ENCODE results near the gene BIN1. TPM values are rescaled to one million over a fixed set of nuclear protein-coding genes. Genes with fewer than 3 reads are reported as not detected.

BIN1 gene
- total RNA-seq, 2 donors from 2014 or later: 41.7 to 45.9 TPM

DNA sequence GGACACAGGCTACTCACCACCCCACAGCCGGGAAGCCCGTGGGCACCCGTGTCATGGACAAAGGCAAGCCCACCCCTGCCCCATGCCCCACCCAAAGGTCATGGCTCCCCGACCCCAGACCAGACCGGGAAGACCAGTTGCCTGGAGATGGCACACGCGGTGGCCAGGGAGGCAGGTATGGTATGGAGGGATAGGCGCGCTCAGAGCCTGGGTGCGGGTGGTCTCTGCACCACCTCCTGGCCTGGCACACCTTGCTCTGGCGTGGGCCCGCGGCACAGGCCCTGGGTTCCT is 51.2 kb downstream of the BIN1 start:
- Mint-ChIP-seq H3K4me3 (no peak overlapping the region), H3K27me3 (ENCODE audit: insufficient read depth) (no peaks in the 10 kb centered on the region), H3K27ac (no peak overlapping the region), H3K4me1 (no peaks in the 10 kb centered on the region), H3K9me3 (no peaks in the 10 kb centered on the region), H3K36me3 (ENCODE audit: low read depth) (peaks cover 7% of the 10 kb centered on the region)
- TF ChIP-seq, protein P1, sequence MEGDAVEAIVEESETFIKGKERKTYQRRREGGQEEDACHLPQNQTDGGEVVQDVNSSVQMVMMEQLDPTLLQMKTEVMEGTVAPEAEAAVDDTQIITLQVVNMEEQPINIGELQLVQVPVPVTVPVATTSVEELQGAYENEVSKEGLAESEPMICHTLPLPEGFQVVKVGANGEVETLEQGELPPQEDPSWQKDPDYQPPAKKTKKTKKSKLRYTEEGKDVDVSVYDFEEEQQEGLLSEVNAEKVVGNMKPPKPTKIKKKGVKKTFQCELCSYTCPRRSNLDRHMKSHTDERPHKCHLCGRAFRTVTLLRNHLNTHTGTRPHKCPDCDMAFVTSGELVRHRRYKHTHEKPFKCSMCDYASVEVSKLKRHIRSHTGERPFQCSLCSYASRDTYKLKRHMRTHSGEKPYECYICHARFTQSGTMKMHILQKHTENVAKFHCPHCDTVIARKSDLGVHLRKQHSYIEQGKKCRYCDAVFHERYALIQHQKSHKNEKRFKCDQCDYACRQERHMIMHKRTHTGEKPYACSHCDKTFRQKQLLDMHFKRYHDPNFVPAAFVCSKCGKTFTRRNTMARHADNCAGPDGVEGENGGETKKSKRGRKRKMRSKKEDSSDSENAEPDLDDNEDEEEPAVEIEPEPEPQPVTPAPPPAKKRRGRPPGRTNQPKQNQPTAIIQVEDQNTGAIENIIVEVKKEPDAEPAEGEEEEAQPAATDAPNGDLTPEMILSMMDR (conservative IDR thresholded peaks at IDR 0.05): no peak
- Histone ChIP-seq H3K9me3 (ENCODE audit: control insufficient read depth, low read length) (no peaks in the 10 kb centered on the region), H3K27me3 (ENCODE audit: control insufficient read depth, insufficient read depth, low read length, poor library complexity, severe bottlenecking) (no peaks in the 10 kb centered on the region), H3K4me3 (ENCODE audit: low read length) (no peak overlapping the region), H3K4me1 (ENCODE audit: control insufficient read depth, insufficient read depth, low read length) (no peaks in the 10 kb centered on the region), H3K27ac (ENCODE audit: low read depth, low read length) (no peak overlapping the region), H3K9ac (ENCODE audit: extremely low read depth, low read length, poor library complexity, severe bottlenecking) (no peak overlapping the region), H3K36me3 (ENCODE audit: control insufficient read depth, insufficient read depth, low read length) (no peaks in the 10 kb centered on the region)
- DNase-seq: no peak
- WGBS, 2 experiments (ENCODE audit: insufficient coverage in 1 of 2, insufficient read length in 1 of 2): 91 to 100% methylated on average over 3 to 13 of the region's 13 CpGs

DNA sequence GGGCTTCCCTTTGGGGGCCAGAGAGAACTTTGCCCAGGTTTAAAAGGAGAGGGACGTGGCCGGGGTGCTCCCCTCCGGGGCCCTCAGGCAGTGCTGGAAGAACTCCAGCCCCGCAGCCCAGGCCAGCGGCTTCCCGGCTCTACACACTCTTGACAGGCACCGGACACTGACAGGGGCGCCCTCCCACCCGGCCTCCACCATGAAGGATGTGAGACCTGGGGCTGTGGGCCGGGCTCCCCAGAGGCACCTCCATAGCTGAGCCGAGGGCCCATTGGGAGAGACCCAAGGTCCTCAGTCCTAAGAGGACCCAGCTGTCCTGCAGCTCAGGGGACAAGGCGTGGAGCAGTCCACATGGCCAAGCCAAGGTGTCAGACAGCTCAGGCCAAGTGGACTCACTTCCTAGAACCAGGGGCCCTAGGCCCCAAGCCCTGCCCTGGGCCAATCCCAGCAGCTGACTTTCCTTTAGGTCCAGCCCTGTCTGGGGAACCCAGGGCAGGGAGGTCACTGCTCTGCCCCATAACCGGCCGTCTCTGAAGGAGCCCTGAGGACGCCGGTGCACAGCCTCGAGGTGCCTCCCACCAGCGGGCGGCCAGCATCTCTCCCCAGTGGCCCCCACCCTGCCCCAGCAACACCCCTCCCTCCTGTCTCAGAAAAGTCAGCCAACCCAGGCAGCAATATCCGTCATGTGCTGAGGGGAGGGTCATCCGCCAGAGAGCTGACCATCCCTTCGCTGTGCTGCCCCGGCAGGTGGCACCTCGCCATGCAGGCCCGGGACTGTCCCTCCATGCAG is 51.8 kb downstream of the BIN1 start:
- no peaks in the 10 kb centered on the region for H3K27me3 ChIP-seq (ENCODE audit: control insufficient read depth, insufficient read depth, low read length, poor library complexity, severe bottlenecking)
- no peaks in the 10 kb centered on the region for H3K36me3 ChIP-seq (ENCODE audit: control insufficient read depth, insufficient read depth, low read length)
- no peaks in the 10 kb centered on the region for H3K9me3 Mint-ChIP-seq
- no peaks in the 10 kb centered on the region for H3K9me3 ChIP-seq (ENCODE audit: control insufficient read depth, low read length)
- H3K27ac ChIP-seq (ENCODE audit: low read depth, low read length): no peak overlapping the region
- no peak overlapping the region for H3K9ac ChIP-seq (ENCODE audit: extremely low read depth, low read length, poor library complexity, severe bottlenecking)
- no peak for DNase-seq
- no peak overlapping the region for H3K27ac Mint-ChIP-seq
- H3K4me3 ChIP-seq (ENCODE audit: low read length): no peak overlapping the region
- no peaks in the 10 kb centered on the region for H3K4me1 ChIP-seq (ENCODE audit: control insufficient read depth, insufficient read depth, low read length)
- H3K27me3 Mint-ChIP-seq (ENCODE audit: insufficient read depth): no peaks in the 10 kb centered on the region
- H3K36me3 Mint-ChIP-seq (ENCODE audit: low read depth): peaks cover 7% of the 10 kb centered on the region
- H3K4me1 Mint-ChIP-seq: no peaks in the 10 kb centered on the region
- WGBS, 2 experiments (ENCODE audit: insufficient coverage in 1 of 2, insufficient read length in 1 of 2): 89 to 92% methylated on average over 14 to 25 of the region's 25 CpGs
- TF ChIP-seq, protein P1 (conservative IDR thresholded peaks at IDR 0.05): no peak
- H3K4me3 Mint-ChIP-seq: no peak overlapping the region

DNA sequence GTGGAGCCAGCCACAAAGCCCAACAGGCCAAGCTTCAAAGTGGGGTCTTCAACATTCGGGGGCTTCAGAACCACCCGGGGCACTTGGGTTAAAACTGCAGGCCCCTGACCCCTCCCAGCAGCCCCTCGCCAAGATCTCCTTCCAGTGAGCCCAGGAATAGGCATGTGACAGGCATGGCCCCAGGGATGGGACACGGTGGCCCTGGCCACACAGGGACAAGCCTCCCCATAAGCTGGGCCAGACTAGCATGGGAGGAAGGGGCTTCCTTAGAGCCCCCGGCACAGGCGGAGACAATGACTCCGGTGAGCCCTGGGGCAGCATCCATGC is 52.4 kb downstream of the BIN1 start:
- H3K27ac Mint-ChIP-seq: no peak overlapping the region
- Histone ChIP-seq H3K9me3 (ENCODE audit: control insufficient read depth, low read length) (no peaks in the 10 kb centered on the region), H3K36me3 (ENCODE audit: control insufficient read depth, insufficient read depth, low read length) (no peaks in the 10 kb centered on the region), H3K27me3 (ENCODE audit: control insufficient read depth, insufficient read depth, low read length, poor library complexity, severe bottlenecking) (no peaks in the 10 kb centered on the region), H3K9ac (ENCODE audit: extremely low read depth, low read length, poor library complexity, severe bottlenecking) (no peak overlapping the region), H3K4me3 (ENCODE audit: low read length) (no peak overlapping the region), H3K27ac (ENCODE audit: low read depth, low read length) (no peak overlapping the region), H3K4me1 (ENCODE audit: control insufficient read depth, insufficient read depth, low read length) (no peaks in the 10 kb centered on the region)
- peaks cover 7% of the 10 kb centered on the region for H3K36me3 Mint-ChIP-seq (ENCODE audit: low read depth)
- no peak for DNase-seq
- TF ChIP-seq, protein P1 (conservative IDR thresholded peaks at IDR 0.05): no peak
- H3K9me3 Mint-ChIP-seq: no peaks in the 10 kb centered on the region
- H3K27me3 Mint-ChIP-seq (ENCODE audit: insufficient read depth): no peaks in the 10 kb centered on the region
- WGBS, 2 experiments (ENCODE audit: insufficient coverage in 1 of 2, insufficient read length in 1 of 2): 77 to 85% methylated on average over 5 to 7 of the region's 7 CpGs
- no peak overlapping the region for H3K4me3 Mint-ChIP-seq
- no peaks in the 10 kb centered on the region for H3K4me1 Mint-ChIP-seq

All from endodermal cell (in vitro differentiated cells).